NCI-H146 treated with DMSO at 0.1 percent for 48 hours (cell line): ENCODE data around the gene TRAF7.
A peak's percentile ranks its signal among the peaks of the same experiment; 100 is the strongest.

Experiments used
- DNase-seq: peaks from one replicate; lab custom pipeline; 2025; ENCODE audit not compliant: unreplicated experiment; lab: John Stamatoyannopoulos, UW

The TRAF7 gene

DNA sequence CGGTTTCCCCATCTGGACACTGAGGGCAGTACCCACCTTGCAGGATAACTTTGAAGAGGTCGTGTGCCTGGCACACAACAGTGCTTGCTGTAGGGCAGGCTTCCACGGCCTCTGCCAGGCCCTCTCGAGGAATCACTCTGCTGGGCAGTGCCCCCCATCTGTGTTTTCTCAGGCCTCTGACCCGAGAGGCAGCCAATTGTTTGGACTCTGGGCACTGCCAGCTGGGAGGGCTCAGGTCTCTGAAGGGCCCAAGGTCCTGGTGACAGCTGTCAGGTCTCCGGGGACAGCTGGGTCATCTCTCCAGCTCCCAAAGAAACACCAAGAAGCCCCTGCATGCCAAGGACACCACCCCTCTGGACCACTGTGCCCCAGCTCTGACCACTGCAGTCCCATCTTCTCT is 8.2 kb upstream of the TRAF7 start:
- no peak for DNase-seq

DNA sequence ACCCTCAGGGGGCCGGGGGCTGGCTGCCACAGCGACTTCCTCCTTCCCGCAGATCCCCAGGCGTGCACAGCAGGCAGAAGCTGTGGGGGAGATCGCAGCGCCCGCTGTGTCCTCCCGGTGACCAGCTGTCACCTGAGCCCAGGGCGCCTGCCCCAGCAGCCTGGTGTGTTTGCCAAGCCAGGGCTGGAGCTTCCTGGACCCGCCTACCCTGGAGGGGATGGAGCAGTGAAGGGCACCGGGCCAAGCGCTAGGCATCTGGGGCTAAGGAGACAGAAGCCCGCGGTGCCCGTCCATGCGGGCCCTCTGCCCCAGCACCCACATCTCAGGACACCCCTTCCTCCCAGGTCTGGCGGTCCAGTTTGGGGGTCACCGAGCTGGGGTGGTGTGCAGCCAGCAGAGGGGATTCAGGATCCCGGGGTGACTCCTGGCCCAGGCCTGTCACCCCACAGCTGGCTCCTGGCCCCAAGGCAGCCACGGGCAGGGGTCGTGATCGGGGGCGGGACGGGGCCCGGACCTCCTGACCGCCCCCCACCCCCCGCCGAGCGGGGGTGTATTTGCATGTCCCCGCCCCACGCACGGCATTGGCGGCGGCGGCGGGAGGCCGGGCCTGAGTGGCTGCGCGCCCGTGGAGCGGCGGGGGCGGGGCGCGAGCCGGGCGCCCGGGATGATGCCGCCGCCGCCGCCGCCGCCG is 7.5 kb upstream of the TRAF7 start, which contains the start of gene RAB26:
Gene RAB26 (plus strand): TSS at position 645 of the 691 bp plus-strand sequence. CDS start 159 bp downstream, outside the sequence.
- peak; percentile 98 for DNase-seq

DNA sequence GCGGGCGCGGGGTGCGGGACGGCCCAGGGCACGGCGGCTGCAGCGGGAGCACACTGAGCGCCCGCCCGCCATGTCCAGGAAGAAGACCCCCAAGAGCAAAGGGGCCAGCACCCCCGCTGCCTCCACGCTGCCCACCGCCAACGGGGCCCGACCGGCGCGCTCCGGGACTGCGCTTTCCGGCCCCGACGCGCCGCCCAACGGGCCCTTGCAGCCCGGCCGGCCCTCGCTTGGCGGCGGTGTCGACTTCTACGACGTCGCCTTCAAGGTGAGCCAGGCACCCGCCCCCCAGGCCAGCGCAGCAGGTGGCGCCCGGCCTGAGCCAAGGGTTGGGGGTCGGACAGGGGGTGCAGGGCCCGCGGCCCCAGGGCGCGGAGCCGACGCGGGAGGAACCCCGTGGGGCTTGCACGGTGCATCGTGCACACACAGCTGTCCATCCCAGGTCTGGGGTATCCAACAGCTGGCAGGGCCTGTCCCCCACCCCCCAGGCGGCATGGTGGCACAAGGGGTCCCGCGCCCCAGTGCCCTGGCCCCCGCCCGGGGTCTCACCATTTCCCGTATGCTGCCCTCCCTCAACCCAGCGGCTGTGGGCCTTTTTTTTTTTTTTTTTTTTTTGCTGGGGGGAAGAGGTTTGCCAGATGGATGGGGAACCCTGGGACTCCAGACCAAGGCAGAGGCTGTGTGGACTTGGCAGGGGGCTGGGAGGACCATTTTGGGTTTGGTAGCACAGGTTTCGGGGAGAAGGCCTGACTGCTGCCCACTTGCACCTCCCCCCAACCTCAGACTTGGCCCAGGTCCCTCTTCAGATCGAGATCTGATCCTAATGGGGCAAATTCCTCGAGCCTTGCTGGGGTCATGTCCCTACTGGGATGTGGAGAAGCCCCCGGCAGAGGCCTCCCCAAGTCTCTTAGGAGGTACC is 6.6 kb upstream of the TRAF7 start:
- DNase-seq, result no peak

DNA sequence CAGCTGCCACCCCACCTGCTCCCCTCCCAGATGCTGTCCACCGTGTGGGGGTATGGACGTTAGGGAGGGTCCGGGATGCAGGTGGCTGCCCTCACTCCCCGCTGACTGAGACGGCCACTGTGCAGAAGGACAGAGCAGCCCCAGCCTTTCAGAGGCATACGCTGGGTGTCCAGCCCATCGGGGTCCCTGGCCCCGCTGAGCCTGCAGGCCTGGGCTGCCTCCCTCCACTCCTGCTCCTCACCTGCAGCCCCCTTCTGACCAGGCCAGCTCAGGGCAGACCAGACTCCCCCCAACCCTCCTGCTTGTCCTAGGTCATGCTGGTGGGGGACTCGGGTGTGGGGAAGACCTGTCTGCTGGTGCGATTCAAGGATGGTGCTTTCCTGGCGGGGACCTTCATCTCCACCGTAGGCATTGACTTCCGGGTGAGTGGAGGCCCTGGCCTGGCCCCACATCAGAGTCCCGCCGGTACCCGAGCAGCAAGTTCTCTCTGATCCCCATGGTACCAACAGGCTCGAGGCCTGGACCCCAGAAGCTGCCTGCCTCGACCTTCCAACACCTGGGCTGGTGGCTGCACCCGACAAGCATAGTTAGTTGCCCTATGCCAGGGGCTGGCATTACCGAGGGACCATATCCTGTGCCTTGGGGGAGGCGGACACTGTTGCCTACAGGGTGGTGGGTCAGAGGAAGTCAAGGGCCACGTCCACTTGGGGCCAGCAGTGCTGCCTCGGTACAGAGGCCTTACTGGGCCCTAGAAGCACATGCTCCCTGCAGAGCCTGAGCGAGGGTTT is 5.8 kb upstream of the TRAF7 start:
- DNase-seq, result no peak

DNA sequence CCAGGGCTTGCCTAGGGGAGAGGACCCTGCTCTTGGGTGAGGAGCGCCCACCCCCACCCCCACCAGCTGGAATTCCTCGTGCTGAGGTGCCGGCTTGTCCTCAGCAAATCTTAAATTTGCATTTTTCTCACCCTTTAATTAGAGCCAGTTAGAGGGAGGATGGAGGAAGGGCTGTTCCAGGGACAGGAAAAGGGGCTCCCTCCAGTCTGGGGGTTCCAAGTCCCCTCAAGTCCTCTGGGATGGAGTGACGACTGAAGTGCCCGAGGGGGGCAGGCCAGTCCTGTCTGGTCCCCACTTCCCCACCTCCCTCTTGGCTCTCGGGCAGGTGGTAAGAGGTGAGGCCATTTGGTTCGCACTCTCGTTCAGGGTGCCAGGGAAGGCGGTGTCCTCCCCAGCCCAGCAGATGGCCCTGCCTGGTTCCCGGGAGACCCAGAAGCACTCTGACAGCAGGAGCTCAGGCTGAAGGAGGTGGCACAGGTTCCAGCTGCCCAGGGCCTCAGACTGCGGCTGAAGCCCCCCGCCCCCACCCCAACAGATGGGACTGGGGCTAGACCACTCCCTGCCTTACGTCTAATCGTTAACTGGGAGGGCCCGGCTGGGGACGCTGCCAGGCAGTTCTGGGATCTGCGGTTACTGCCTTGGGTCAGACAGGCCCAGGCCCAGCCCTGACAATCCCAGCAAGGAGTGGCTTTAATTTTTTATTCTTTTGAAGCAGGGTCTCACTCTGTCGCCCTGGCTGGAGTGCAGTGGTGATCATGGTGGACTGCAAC is 5.0 kb upstream of the TRAF7 start:
- DNase-seq, result peak; percentile 43

DNA sequence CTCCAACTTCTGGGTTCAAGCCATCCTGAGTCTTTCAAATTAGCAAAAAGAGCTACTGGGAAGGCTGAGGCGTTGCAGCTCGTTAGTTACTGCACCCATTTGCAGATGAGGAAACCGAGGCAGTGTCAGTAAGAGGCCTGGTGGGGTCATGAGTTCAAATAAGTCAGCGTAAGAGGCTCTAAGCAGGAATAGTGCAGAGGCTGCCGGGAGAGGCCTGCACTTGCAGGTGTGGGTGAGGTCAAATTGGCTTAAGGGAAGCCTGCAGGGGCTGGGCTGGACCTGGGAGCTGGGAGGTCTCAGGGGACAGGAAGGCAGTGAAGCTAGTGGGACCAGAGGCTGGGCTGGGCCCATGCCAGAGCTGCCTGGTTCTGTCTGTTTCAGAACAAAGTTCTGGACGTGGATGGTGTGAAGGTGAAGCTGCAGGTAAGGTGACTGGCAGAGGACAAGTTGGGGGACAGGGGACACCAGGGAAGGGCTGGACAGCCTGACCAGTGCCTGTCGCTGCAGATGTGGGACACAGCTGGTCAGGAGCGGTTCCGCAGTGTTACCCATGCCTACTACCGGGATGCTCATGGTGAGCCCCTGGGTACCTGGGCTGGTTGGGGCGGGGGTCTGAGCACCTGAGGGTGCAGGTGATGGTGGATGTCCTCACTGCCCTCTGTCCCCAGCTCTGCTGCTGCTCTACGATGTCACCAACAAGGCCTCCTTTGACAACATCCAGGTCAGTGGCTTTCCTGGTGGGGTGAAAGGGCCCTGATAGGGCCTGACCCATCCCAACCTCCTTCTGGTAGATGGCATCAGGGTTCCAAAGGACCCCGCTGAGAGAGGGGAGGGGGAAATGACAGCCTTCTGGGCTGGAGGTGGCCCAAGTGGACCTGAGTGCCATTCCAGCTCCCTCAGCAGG is 4.1 kb upstream of the TRAF7 start:
- no peak for DNase-seq

DNA sequence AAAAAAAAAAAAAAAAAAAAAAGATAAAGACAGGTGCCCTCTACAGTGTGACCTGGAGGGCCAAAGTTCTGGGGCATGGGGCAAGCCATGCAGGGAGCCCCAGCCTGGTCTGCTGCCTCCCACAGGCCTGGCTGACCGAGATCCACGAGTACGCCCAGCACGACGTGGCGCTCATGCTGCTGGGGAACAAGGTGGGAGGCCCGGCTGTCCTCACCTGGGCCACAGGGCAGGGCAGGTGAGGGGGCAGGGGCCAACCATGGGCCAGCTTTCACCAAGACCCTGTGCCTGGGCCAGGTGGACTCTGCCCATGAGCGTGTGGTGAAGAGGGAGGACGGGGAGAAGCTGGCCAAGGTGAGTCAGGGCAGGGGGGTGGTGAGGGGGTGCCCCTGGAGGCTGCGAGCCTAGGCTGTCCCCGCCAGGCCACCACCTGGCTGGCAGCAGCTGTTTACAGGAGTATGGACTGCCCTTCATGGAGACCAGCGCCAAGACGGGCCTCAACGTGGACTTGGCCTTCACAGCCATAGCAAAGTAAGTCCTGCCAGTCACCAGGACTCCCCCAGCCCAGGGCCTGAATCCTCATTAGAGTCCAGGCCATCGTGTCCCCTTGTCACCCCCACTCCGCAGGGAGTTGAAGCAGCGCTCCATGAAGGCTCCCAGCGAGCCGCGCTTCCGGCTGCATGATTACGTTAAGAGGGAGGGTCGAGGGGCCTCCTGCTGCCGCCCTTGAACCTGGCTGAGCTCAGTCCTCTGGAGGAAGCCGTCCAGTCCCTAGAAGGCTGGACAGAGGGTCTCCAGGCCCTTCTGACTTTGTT is 2.7 kb upstream of the TRAF7 start:
- DNase-seq, result peak; percentile 54

DNA sequence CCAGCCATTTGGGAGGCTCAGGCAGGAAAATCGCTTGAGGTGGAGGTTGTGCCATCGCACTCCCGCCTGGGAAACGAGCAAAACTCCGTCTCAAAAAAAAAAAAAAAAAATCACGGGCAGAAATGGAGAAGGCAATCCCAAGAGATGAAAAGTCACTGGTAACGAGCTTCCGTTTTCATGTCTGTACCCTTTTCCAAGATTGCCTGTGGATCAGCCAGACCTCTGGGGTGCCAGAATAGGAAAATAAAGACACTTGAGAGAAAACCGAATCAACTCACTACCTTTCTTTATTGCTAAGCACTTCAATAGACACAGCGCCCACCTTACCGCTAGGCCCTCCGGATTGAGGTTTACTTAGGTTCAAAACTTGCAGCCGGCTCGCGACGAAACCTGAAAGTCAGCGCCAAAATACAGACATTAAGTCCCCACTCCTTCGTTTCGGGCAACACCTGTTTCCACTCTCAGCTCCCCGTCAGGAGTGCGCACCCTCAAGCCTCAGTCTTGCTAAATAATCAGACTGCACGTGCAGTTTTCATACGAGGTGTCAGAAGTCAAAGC is 970 bp upstream of the TRAF7 start:
- DNase-seq, result no peak

DNA sequence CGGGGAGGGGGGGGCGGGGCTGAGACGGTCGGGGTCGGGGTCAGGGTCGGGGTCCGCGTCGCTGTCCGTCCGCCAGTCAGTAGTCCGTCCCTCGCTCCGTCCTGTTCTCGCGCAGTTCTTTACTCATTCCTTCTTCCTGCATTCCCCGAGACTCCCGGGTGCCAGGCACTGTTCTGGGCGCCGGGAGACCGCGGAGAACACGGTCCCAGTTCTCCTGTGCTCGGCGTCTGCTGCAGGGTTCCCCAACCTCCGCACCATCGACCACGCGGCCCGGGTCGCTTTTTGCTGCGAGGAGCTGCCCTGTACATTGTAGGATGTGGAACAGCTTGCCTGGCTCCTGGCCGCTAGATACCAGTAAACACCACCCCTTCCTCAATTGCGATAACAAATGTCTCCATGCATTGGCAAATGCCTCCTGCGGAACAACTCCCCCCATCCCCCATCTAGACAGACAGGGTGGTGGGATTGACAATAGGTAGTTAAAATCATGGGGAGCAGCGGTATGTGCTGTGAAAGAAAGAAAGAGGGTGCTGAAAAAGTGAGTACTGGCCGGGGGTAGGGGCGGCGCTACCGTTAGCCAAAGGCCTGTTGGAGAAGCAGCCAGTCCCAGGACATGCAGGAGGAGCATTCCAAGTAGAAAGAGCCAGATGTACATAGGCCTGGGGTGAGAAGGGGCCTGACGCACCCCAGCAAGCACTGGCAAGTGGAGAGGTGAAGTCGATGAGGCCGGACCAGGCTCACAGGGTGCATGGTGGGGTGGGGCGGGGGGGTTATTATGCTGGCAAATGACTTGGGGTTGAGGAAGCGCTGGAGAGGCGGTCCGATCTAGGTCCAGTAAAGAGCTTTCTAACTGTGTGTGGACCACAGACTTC is 631 bp downstream of the TRAF7 start:
- peak; percentile 14 for DNase-seq

DNA sequence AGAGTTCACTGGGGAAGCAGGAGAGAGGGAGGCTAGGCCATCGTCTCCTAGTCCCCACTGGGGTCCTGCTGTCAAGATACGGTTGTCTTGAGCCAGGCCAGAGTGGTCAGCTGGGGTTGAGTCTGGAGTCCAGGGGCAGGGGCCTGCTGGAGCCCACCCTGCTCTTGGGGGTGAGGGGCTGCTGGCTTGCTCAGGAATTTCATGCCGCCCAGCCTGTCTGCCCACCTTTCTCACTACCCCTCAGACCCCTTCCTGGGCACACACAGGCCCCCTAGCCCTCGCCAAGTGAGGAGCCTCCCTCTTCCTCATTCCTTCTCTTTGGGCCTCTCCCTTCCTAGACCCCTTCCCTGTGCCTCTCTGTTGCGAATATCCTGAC is 1.3 kb downstream of the TRAF7 start:
- DNase-seq, result no peak

DNA sequence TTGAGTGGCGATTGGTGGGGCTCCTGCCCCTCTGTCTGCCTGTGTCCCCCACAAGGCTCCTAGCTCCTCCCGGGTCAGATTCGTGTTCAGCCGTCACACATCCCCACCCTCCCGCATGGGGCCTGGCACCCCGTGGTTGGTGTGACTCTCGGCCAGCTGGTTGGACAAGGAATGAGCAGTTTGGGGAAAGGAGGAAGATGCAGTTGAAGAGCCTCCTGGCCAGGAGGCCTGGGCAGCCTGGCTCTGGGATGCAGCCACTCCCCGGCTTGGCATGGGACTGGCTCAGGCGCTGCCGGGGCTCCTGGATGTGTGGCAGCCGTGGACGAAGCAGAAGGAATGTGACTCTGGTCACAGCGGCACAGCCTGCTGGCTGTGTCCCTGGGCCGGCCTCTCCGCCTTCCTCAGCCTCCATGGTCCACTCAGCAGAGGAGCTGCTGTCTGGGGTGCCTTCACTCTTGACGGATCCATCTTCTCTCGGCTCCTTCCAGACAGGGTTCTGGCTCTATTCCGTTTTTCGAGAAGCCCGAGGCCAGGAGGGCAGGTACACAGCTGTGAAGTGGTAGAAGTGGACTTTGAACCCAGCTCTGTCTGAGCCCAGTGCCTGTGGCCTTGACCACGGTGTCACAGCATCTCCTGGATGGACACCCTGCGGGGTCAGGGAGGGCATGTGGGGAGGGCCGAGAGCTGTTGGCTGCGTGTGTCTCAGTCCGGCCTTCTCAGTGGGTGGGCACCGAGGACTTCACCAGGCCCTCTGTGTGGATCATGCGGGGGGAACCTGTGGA is 2.1 kb downstream of the TRAF7 start:
- no peak for DNase-seq

DNA sequence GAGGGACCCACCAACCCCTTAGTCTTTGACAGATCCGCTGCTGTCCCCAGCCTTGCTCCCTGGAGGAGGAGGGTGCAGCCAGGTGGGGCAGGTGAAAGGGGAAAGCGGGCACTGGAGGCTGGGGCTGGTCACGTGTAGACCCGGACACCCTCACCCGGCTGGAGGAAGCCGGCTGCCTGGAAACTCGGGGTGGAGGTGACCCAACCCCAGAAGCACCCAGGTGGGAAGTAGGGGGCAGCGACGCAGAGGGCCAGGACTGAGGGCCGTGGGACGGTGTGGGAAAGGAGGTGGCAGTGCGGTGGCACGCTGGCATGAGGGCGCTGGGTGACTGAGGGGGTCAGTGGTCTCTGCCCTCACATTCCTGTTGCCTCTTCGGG is 2.7 kb downstream of the TRAF7 start:
- DNase-seq, result no peak

DNA sequence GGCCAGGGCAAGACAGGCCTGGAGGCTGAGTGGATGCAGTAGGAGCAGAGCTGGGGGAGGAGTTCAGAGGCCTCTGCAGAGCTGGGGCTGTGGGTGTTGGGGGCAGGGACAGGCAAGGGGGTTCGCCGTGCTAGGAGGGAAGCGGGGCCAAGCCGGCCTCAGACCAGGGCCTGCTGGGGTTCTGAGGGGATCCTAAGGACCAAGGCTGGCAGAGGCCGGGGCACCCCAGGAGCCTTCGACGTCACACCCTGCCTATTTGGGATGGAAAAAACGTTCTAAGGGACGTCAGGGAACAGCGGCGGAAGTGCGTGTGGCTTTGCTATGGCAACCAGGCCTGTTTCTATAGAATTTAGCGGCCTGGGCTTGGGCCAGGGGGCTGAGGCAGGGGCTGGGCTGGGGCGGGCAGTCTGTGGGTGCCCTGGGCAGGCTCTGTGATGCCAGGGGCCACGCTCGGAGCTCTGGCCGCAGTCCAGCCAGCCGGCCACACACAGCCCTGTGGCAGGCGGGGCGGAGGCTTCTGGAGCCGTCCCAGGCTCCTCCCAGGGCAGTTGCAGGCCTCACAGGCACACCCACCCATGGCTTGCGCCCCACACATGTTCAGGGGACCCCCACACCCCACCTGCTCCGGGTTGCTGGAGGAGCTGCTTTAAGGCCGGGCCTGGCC is 3.7 kb downstream of the TRAF7 start:
- DNase-seq, result no peak

DNA sequence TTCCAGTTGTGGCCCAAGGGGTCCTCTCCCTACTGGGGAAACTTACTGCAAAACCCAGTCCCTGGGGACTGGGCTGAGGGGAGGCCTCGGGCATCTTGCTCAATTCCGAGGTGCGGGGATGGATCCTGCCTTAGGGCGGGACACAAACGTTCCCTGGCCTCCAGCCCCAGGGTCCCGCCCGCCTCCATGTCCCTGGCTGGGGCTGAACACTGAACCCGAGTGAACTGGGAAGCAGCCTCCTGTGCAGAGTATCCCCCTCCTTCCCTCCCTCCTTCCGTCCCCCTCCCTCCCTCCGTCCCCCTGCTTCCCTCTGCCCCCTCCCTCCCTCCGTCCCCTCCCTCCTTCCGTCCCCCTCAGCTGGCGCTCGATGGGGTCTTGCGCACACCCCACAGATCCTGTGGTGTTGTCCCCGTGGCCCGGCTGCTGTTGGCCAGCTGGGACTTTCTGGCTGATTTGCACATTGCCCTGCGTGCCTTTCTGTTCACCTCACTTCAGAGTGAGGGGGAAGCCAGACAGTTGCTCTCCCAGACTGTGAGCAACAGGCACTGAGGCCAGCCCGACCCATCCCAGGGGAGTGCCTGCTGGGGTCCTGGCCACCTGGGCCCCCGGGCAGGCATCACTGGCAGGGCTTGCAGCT is 5.5 kb downstream of the TRAF7 start:
- no peak for DNase-seq

DNA sequence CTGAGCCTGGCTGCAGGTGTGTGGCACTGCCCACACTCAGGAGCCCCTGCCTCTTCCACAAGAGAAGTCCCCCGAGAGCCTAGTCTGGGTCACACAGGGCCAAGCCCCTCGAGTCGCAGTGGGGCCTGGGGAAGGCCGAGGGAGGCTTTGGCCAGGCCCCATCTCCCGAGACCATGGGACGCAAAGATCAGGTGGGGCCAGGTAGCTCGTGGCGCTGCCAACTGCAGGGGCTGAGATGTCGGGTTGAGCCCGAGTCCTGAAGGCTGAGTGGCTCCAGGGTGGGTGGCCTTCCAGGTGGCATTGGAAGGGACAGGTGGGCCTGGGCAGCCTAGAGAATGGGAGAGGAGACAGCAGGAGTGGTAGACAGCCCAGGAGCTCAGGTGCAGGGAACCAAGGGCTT is 6.3 kb downstream of the TRAF7 start:
- DNase-seq, result no peak

DNA sequence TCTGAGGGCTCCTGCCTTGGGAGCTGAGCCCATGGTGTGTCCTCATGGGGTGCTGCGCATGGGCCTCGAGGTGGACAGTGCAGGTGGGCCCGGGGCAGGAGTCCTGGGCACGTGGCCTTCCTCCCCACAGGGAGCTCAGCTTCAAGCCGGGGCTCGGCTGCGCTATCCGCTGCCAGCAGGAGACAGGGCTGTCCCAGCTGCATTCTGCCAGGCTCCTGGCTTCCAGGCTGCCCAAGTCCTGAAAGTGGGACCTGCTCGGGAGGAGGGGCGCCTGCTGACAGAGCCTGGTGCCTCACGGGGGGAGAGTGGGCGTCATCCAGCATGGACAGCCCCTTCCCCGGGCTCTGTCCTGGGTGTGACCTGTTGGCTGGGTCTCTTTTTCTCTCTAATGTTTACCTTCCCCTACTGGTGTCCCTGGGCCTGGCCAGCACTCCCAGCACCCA is 7.1 kb downstream of the TRAF7 start:
- DNase-seq, result no peak
